ENCODE data around the gene NR0B2.

The NR0B2 gene

GRCh38 chr1:26900815-26901511 lies 12.8 kb downstream of the NR0B2 start:
- no peak for TF ChIP-seq PATZ1 (CRISPR knock-in tag; IDR thresholded peaks at IDR 0.05; ENCODE audit: borderline replicate concordance)
- TF ChIP-seq, protein P1, sequence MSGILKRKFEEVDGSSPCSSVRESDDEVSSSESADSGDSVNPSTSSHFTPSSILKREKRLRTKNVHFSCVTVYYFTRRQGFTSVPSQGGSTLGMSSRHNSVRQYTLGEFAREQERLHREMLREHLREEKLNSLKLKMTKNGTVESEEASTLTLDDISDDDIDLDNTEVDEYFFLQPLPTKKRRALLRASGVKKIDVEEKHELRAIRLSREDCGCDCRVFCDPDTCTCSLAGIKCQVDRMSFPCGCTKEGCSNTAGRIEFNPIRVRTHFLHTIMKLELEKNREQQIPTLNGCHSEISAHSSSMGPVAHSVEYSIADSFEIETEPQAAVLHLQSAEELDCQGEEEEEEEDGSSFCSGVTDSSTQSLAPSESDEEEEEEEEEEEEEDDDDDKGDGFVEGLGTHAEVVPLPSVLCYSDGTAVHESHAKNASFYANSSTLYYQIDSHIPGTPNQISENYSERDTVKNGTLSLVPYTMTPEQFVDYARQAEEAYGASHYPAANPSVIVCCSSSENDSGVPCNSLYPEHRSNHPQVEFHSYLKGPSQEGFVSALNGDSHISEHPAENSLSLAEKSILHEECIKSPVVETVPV (CRISPR knock-in tag; IDR thresholded peaks at IDR 0.05): no peak
- no peak for TF ChIP-seq ZNF565 (CRISPR knock-in tag; conservative IDR thresholded peaks at IDR 0.05; ENCODE audit: low read depth)
- no peak for TF ChIP-seq CREB5 (CRISPR knock-in tag; IDR thresholded peaks at IDR 0.05; ENCODE audit: low read depth)
- TF ChIP-seq ZNF8 (CRISPR knock-in tag; IDR thresholded peaks at IDR 0.05): no peak
- no peak for TF ChIP-seq ZFP3 (CRISPR knock-in tag; IDR thresholded peaks at IDR 0.05)
- TF ChIP-seq ZFP30 (CRISPR knock-in tag; IDR thresholded peaks at IDR 0.05): no peak
- no peak for TF ChIP-seq ISL1 (CRISPR knock-in tag; IDR thresholded peaks at IDR 0.05)
- TF ChIP-seq GLIS3 (CRISPR knock-in tag; IDR thresholded peaks at IDR 0.05): no peak
- TF ChIP-seq ZNF70 (CRISPR knock-in tag; IDR thresholded peaks at IDR 0.05): no peak
- no peak for TF ChIP-seq CSDC2 (CRISPR knock-in tag; IDR thresholded peaks at IDR 0.05)
- no peak for TF ChIP-seq RARB (CRISPR knock-in tag; IDR thresholded peaks at IDR 0.05)
- TF ChIP-seq ZC3H10 (CRISPR knock-in tag; IDR thresholded peaks at IDR 0.05): no peak
- TF ChIP-seq PPARA (CRISPR knock-in tag; IDR thresholded peaks at IDR 0.05; ENCODE audit: borderline replicate concordance): no peak
- no peak for TF ChIP-seq SNAI2 (CRISPR knock-in tag; IDR thresholded peaks at IDR 0.05)
- no peak for TF ChIP-seq POU6F1 (CRISPR knock-in tag; IDR thresholded peaks at IDR 0.05; ENCODE audit: borderline replicate concordance, low read depth)
- TF ChIP-seq ESRRG (CRISPR knock-in tag; IDR thresholded peaks at IDR 0.05): no peak
- TF ChIP-seq OSR1 (CRISPR knock-in tag; IDR thresholded peaks at IDR 0.05): no peak
- ATAC-seq: no peak

- TF ChIP-seq RARB (CRISPR knock-in tag; IDR thresholded peaks at IDR 0.05) (no peak), ZFP3 (CRISPR knock-in tag; IDR thresholded peaks at IDR 0.05) (0 out of 2 replicates have a peak, but pooled peaks have one; percentile 50)
- ATAC-seq: peak; percentile 93
Observed at GRCh38 chr1:26900001-26900814, 13.6 kb downstream of the NR0B2 start, which contains the start of gene GPATCH3. TSS of gene GPATCH3 (minus strand) at chr1:26900467. CDS start at chr1:26900442, 25 bp downstream.

DNA sequence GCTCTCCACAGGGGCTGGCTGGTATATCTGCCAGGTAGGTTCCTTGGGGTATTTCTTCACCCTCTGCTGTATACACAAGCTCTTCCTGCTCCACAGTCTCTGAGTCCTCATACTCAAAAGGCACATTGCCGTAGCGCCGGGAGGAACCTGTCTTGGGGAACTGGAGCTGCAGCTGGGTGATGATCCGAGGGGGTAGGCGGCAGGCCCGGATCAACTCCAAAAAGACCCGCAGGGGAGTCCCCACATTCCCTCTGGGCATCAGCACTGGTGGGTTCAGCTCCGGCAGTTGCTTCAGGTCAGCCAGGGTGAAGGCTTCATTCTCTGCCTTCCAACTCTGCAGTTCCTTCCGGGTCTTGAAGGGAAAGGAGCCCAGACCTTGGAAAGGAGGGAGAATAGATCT lies 16.4 kb downstream of the NR0B2 start:
- TF ChIP-seq RARB (CRISPR knock-in tag; IDR thresholded peaks at IDR 0.05) (no peak), OSR1 (CRISPR knock-in tag; IDR thresholded peaks at IDR 0.05) (no peak), ZC3H10 (CRISPR knock-in tag; IDR thresholded peaks at IDR 0.05) (no peak), TCF4 (CRISPR knock-in tag; IDR thresholded peaks at IDR 0.05; ENCODE audit: borderline replicate concordance) (no peak), ZNF70 (CRISPR knock-in tag; IDR thresholded peaks at IDR 0.05) (no peak), GLIS3 (CRISPR knock-in tag; IDR thresholded peaks at IDR 0.05) (no peak), ZNF8 (CRISPR knock-in tag; IDR thresholded peaks at IDR 0.05) (no peak), TSHZ2 (CRISPR knock-in tag; IDR thresholded peaks at IDR 0.05) (no peak), ZNF565 (CRISPR knock-in tag; conservative IDR thresholded peaks at IDR 0.05; ENCODE audit: low read depth) (no peak), CREB5 (CRISPR knock-in tag; IDR thresholded peaks at IDR 0.05; ENCODE audit: low read depth) (no peak), POU6F1 (CRISPR knock-in tag; IDR thresholded peaks at IDR 0.05; ENCODE audit: borderline replicate concordance, low read depth) (no peak), ESRRG (CRISPR knock-in tag; IDR thresholded peaks at IDR 0.05) (no peak)
- TF ChIP-seq, protein P1 (CRISPR knock-in tag; IDR thresholded peaks at IDR 0.05): no peak
- no peak for ATAC-seq

Measured in SK-N-SH treated with all-trans-retinoic acid at 6 μM for 48 hours (cell line).